ENCODE measurements around the gene RGMB.
A peak's percentile ranks its signal among the peaks of the same experiment; 100 is the strongest.

RGMB gene

GRCh38 chr5:98770911-98771322 is 2.5 kb upstream of the RGMB start:
- TF ChIP-seq CTCF (IDR thresholded peaks at IDR 0.05): no peak

- peak; percentile 91 for TF ChIP-seq CTCF (IDR thresholded peaks at IDR 0.05)
These were observed 1.9 kb upstream of the RGMB start for GRCh38 chr5:98771382-98772109.

- no peak for TF ChIP-seq CTCF (IDR thresholded peaks at IDR 0.05)
These were observed 849 bp upstream of the RGMB start for GRCh38 chr5:98772415-98773213.

GRCh38 chr5:98773214-98773463 is 324 bp upstream of the RGMB start:
- no peak for TF ChIP-seq CTCF (IDR thresholded peaks at IDR 0.05)

GRCh38 chr5:98774192-98775033 is 950 bp downstream of the RGMB start:
- TF ChIP-seq CTCF (IDR thresholded peaks at IDR 0.05): no peak

- no peak for TF ChIP-seq CTCF (IDR thresholded peaks at IDR 0.05)
These were observed 2.0 kb downstream of the RGMB start for GRCh38 chr5:98775246-98776065.
